ENCODE measurements around the gene EPB41L4B.
"Not testable (repeated sequence)": the region's sequence is repeated elsewhere in the genome, so short reads cannot be mapped to it uniquely, and the experiment has no call there.

Gene EPB41L4B

DNA sequence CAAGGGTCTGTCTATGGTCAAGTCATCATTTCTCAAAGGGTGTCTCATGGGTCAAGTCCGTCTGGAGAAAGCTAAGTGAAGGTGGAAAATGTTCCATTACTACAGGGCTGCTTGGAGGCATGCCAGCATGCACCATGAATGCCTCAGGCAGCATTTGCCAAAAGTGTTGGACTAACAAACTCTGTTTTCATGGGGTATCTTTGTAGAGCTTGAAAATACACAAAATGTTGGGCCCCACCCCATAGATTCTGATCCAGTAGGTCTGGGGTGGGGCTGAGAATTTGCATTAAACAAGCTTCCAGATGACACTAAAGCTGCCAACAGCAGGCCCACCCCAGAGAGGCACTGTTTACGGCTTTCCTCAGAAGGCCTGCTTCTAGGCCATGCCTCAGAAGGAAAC, 78.8 kb downstream of the EPB41L4B start:
- DNase-seq: no peak

- no peak for DNase-seq
These were observed 79.7 kb downstream of the EPB41L4B start for GRCh38 chr9:109241207-109241606.

DNA sequence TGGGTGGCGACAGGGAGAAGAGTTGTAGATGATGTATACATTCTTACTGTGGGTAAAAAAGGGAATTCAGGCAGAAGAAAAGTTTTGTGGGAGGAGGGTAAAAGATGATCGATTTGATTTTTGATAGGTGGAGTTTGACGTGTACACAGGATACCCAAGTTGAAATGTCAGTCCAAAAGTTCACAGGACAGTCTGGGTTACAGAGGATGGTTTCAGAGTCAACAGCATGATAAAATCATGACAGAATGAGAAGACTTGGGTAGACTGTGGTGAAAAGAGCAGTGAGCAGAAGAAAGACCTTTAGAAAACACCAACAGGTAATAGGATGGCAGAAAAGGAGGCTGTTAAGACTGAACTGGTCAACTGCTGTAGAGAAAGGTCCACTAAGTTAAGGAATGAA, 81.6 kb downstream of the EPB41L4B start:
- no peak for DNase-seq

DNA sequence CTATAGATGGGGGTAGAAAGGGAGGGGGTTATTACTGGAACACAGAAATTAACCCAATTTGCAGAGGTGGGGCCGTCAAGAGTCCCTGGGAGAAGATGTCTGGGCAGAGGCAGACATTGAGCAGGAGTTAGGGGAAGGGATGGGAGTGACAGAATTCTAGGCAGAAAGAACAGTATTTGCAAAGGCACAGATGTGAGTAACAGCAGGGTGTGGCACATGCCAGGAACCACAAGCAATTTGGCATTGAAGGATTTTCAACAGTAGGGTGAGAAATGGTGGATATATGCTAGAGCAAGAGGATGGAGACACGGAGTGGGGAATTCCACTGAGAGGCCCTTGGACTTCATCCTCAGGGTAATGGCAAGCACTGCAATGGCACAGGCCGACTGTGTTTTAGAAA, 82.2 kb downstream of the EPB41L4B start:
- no peak for DNase-seq

DNA sequence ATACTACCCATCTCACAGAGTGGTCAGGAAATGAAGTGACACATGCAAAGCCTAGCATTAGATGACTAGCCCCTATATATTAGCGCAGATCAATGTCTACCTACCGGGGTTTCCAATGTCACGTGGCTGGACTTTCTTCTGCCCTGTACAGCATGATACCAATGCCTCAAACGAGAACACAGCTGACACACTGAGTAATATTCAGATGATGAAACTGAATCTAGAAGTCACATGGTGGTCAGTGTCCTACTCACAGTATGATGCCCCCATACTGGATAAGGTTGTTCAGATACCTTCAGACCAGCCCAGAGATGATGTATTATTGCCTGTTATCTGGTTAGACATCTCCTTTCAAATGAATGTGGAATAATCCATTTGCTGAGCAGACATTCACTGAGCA, 82.7 kb downstream of the EPB41L4B start:
- DNase-seq: no peak

GRCh38 chr9:109232449-109233237, 88.2 kb downstream of the EPB41L4B start:
- DNase-seq: no peak

DNA sequence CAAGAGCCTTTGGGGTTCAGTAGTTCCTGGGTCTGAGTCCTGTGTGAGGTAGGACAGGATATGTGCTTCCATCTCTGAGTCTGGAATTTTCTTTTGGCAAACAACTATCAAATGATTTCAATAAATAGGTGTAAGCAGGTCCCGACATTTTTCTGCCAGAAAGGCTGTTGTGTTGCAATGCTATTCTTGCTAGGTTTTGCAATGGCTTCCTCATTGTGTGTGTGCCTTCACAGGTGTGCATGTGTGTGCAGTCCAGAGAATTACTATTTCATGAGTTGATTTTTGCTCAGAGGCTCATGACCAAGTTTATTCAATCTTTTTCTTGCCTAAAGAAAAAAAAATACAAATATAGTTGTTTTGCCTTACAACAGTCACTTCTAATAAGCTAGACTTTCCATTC, 89.3 kb downstream of the EPB41L4B start:
- DNase-seq: no peak

- no peak for DNase-seq
These were observed 90.6 kb downstream of the EPB41L4B start for GRCh38 chr9:109230277-109230676.

DNA sequence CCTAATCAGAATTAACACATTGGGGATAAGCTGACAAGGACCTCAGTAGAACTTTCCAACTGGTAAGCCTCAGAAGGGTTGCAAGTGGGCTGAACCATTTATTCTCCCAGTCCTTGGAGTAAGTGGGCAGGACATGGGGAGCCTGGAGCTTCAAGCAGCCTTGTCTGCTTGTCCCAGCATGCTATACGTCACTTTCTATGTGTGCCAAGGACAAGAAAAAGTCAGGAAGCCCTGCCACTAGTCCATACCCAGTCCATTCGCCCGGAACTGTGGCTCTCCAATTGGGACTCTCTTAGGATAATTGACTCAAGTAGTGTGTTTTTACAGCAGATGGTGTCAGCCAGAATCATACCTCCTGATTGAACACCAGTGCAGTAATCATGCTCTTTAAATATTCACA, 91.2 kb downstream of the EPB41L4B start:
- no peak for DNase-seq

GRCh38 chr9:109228093-109228642, 92.7 kb downstream of the EPB41L4B start:
- DNase-seq: no peak

- DNase-seq: no peak
These were observed 95.2 kb downstream of the EPB41L4B start for GRCh38 chr9:109225629-109226028.

GRCh38 chr9:109224751-109225150, 96.1 kb downstream of the EPB41L4B start:
- no peak for DNase-seq

DNA sequence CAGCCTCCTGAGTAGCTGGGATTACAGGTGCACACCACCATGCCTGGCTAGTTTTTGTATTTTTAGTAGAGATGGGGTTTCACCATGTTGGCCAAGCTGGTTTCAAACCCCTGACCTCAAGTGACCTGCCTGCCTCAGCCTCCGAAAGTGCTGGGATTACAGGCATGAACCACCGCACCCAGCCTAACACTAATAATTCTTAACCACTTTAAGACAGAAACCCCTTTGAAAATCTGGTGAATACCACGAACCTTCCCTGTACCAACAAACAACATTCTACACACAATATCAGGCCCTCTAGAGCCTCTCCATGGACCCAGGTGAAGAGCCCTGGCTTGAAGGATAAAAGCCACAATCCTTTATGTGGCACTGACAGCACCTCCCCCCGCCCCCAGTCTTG, 102.6 kb downstream of the EPB41L4B start:
- not testable (repeated sequence) for DNase-seq

DNA sequence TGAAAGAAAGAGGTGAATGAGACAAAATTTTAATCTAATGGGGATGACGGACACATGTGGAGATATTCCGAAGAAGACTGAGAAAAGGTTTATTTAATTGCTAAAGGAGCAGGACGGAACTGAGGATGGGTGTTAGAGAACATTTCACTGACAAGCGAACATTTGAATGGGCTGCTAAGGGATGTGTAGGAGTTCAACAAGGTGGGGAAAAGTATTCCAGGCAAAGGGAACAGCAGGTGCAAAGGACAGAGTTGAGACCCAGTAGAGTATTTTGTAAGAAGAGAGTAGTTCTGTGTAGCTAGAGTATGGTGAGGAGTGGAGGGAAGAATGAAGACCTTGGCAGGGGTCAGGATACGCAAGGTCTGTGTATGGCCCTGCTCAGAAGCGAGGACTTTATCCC, 106.4 kb downstream of the EPB41L4B start:
- DNase-seq: no peak

GRCh38 chr9:109213285-109214121, 107.4 kb downstream of the EPB41L4B start:
- DNase-seq: no peak

- DNase-seq: no peak
These were observed 108.1 kb downstream of the EPB41L4B start for GRCh38 chr9:109212768-109213167.

GRCh38 chr9:109206670-109207069, 114.2 kb downstream of the EPB41L4B start:
- DNase-seq: no peak

- DNase-seq: no peak
These were observed 115.3 kb downstream of the EPB41L4B start for GRCh38 chr9:109205526-109205925.

- DNase-seq: no peak
These were observed 117.0 kb downstream of the EPB41L4B start for GRCh38 chr9:109203761-109204360.

DNA sequence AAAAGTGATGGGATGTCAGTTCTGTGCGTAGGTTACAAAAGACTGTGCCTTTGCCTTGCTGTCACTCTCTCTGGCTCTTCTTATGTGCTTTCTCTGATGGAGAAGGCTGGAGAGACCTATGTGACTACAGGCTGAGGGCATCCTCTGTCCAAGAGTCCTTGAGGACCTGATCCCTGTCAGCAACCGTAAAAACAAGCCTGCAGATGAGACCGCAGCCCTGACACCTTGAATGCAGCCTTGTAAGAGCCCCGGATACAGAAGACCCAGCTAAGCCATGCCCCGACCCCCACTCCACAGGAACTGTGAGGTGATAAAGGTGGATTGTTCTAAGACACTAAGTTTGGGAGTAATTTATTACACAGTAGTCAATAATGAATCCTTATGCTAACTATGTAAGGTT, 121.2 kb downstream of the EPB41L4B start:
- DNase-seq: no peak

GRCh38 chr9:109198736-109199382, 122.0 kb downstream of the EPB41L4B start:
- DNase-seq: peak in 1 of 2 donors; percentile 14

DNA sequence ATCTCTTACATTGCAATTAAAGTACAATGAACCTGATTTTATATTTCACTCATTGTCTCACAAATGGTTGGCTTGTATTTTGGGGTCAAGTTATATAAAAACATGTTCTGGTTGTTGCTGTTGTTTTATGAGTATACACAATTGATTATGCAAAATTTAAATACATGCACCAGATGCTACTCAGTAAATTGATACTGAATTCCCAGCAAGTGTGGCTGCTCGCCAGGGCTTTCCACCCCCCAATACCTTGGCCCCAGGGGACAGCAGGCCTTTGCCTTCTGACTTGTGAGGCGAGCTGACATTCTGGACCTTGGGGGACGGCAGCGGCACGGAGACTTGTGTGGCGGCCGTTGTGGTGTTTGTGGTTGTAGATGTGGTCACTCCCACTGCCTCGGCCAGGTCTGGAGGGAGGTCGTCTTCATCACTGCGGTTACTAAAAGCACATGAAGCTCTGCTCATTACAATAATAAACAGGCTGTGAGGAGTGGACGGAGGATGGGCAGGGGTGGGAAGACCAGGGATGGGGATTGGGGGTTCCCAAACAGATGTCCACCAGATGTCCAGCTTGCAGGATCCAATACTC, 126.8 kb downstream of the EPB41L4B start:
- no peak for DNase-seq

All from CD4-positive, alpha-beta T cell treated with Interleukin-4 for 1 hour (primary cell).